GM10266 (cell line): ENCODE data around the gene PSAT1.
A peak's percentile ranks its signal among the peaks of the same experiment; 100 is the strongest.

Experiments used
- DNase-seq: peaks from one replicate; pipeline ENCODE4 v3.0.0; 2012; ENCODE audit errors: extremely low spot score
- TF ChIP-seq, protein P1 (sequence below): IDR thresholded peaks from 2 replicates; pipeline ENCODE4 v1.5.1; 2012; ENCODE audit warnings: mild to moderate bottlenecking, low read depth; ENCODE audit not compliant: control insufficient read depth, insufficient read depth; ENCODE audit errors: missing control alignments

PSAT1 gene

GRCh38 chr9:78296893-78297671 lies at the start of gene PSAT1:
Gene PSAT1, plus strand, starts transcription at chr9:78297125. Its CDS starts 86 bp downstream, at chr9:78297211.
- DNase-seq = peak; percentile 96
- TF ChIP-seq, protein P1, sequence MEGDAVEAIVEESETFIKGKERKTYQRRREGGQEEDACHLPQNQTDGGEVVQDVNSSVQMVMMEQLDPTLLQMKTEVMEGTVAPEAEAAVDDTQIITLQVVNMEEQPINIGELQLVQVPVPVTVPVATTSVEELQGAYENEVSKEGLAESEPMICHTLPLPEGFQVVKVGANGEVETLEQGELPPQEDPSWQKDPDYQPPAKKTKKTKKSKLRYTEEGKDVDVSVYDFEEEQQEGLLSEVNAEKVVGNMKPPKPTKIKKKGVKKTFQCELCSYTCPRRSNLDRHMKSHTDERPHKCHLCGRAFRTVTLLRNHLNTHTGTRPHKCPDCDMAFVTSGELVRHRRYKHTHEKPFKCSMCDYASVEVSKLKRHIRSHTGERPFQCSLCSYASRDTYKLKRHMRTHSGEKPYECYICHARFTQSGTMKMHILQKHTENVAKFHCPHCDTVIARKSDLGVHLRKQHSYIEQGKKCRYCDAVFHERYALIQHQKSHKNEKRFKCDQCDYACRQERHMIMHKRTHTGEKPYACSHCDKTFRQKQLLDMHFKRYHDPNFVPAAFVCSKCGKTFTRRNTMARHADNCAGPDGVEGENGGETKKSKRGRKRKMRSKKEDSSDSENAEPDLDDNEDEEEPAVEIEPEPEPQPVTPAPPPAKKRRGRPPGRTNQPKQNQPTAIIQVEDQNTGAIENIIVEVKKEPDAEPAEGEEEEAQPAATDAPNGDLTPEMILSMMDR = no peak

GRCh38 chr9:78248635-78249034 lies 48.3 kb upstream of the PSAT1 start:
- TF ChIP-seq, protein P1 = no peak
- no peak for DNase-seq

GRCh38 chr9:78249542-78249941 lies 47.4 kb upstream of the PSAT1 start:
- DNase-seq = no peak
- TF ChIP-seq, protein P1 = no peak

GRCh38 chr9:78252616-78253015 lies 44.3 kb upstream of the PSAT1 start:
- DNase-seq = no peak
- TF ChIP-seq, protein P1 = no peak

GRCh38 chr9:78253285-78253684 lies 43.6 kb upstream of the PSAT1 start:
- DNase-seq = no peak
- TF ChIP-seq, protein P1 = no peak

DNA sequence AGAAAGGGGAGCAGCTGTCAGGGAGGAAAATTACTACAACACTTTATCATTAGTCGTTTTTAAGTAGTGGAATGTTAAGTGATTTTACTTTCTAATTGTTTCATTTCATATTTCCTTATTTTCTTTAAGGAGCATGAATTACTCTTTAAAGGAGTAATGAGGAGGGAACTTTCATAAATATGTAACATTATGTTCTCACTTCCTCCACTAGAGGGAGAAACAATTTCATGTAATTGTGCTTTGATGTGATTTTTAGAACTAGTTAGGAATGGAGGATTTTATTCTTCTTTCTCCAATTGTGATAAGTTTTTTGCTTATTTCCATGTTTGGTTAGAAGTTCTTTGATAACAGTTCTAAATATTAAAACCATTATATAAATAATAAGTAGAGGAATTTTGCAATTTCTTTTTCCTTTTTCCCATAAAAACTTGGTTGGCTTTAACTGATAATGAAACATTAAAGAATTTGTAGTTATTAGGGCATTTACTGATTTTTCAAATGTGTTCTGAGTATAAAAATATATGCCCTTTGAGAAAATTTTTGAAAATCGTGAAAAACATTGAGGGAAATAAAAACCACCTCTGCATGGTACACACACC lies 35.4 kb upstream of the PSAT1 start:
- TF ChIP-seq, protein P1 = peak; percentile 54

DNA sequence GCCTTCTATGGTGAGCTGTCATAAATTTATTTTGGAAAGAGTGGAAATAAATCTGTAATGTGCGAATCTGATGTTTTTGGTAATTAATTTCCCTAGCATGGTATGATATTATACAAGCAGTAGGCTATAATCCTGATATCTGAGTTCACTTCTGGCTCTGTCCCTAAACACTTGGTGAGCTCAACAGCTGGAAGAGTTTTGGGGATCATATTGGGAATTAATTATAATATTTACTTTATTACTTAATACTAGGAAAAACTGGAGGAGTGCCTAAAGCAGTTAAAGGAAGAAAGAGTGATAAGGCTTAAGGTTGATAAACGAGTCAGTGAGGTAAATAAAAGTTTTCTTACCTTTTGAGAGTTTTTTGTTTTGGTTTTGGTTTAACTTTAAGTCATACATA lies 34.3 kb upstream of the PSAT1 start:
- no peak for DNase-seq
- TF ChIP-seq, protein P1 = no peak

More for the DNA sequence above, 35.4 kb upstream of the PSAT1 start:
- no peak for DNase-seq
